ENCODE measurements around the gene AHDC1.

The AHDC1 gene

DNA sequence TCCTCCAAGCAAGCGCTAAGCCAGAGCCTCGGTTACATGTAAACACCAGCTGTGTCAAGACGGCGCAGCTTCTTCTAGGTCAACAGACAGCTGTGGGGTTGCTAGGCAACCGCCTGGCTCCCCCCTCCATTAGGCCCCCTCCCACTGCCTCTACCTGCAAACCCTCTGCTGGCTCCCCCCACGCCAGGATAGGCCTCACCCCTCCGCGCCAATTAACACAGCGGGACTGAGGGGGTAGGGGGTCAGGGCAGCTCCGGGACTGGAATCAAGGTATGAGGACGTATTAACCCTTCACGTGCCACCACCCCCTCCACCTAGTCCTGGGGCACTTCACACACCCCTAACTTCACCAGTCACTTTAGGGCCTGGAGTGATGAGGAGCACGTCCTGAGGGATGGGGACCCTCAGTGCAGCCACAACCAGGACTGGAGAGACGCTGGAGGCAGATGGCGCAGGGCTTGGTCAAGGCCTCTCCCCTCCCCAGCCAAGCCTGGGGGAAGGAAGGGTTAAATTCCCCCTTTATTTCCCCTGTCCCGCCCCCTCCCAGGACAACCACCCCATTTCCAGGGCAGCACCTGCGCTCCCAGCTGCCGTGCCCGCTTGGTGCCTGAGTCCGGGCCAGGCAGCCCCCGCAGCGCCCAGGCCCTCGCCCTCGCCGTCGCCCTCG lies 76.6 kb downstream of the AHDC1 start:
- DNase-seq (ENCODE audit: low read depth), result no peak

DNA sequence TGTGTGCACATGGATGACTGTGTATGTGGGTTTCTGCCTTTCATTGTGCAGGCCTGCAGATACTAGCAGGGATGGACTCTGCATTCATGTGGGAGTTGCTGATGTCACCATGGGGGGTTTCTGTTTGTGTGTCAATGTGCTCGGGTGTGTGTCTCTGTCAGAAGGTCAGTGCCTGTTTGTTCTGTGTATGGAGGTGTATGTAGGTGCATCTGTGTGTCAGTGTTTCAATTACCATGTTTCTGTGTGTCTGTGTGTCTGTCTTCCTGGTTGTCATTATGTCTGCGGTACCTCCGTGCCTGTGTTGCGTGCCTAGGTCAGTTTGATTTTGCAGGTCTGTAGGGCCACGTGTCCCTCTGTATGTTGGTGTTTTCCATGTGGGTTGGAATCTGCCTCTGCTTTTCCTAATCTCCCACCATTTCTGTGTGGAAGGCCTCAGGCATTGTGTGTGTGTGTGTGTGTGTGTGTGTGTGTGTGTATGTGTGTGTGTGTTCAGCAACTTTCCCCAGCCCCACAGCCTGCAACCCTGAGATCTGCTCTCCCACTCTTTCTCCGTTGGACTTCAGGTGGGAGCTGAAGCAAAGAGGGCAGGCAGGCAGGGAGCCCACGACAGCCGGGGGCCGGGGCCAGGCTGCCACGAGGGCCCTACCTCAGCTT lies 77.2 kb downstream of the AHDC1 start:
- DNase-seq (ENCODE audit: low read depth), result no peak

GRCh38 chr1:27525296-27526272 lies 78.4 kb downstream of the AHDC1 start:
- no peak for DNase-seq (ENCODE audit: low read depth)

- no peak for DNase-seq (ENCODE audit: low read depth)
Measured at GRCh38 chr1:27523337-27524020, 80.5 kb downstream of the AHDC1 start.

GRCh38 chr1:27522432-27523336 lies 81.3 kb downstream of the AHDC1 start:
- DNase-seq (ENCODE audit: low read depth), result peak; percentile 39

GRCh38 chr1:27521861-27522431 lies 82.0 kb downstream of the AHDC1 start:
- no peak for DNase-seq (ENCODE audit: low read depth)

DNA sequence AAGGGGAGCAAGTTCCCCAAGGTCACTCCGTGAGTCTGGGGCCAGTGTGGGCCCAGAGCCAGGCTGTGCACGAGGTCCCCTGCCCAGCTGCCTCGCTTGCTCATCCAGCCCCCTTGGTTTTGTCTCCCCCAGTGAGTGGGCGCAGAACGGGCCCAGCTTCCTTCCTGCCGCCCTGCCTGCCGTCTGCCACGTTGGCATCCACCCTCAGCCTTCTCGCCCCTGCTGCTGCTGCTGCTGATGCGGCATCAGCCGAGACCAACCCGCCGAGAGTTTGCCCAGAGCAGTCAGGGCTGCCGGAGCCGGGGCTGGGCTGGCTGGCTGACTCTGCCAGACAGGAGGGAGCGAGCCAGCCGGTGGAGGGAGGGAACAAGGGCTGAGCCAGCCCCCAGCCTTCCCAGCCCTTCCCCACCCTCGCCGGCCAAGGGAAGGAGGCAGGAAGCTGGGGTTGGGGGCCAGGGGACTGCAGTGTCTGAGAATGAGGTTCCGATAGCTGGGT lies 82.6 kb downstream of the AHDC1 start:
- peak; percentile 46 for DNase-seq (ENCODE audit: low read depth)

DNA sequence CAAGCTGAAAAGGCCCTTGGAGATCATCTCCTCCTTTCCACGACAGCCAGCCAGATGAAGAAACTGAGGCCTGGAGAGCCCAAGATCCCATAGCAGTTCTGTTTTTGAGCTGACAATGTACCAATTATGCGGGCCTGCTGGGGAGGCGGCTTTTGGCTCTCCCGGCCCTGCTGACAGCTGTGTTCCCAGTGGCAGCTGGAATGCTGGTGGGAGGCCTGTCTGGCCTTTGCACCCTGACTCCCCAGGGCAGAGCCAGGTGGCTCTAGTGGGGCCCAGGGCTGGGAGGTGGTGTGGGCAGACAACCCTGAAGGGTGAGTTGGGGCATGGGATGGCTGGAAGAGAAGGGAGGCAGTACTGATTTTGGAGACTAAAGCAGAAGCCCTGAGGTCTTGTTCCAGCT lies 83.3 kb downstream of the AHDC1 start:
- DNase-seq (ENCODE audit: low read depth), result no peak

- DNase-seq (ENCODE audit: low read depth), result no peak
Measured at GRCh38 chr1:27519331-27520258, 84.3 kb downstream of the AHDC1 start.

DNA sequence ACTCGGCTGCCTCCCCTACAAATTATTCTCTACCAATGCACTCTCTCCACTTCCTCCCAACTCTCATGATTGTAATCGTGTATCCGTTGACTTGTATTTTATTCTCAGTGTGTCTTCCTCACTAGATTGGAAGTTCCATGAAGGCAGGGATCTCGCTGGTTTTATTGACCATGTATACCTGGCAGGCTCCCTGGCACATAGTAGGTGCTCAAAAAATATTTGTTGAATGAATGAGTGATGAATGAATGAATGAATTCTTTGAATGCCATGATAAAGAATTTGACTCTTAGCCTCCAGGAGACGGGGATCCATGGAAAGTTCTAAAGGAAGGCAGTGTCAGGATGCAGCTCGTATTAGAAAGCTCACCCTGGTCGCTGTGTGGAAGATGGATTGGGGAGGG lies 85.1 kb downstream of the AHDC1 start:
- no peak for DNase-seq (ENCODE audit: low read depth)

- no peak for DNase-seq (ENCODE audit: low read depth)
Measured at GRCh38 chr1:27517907-27518718, 85.8 kb downstream of the AHDC1 start.

- DNase-seq (ENCODE audit: low read depth), result no peak
Measured at GRCh38 chr1:27517301-27517700, 86.6 kb downstream of the AHDC1 start.

DNA sequence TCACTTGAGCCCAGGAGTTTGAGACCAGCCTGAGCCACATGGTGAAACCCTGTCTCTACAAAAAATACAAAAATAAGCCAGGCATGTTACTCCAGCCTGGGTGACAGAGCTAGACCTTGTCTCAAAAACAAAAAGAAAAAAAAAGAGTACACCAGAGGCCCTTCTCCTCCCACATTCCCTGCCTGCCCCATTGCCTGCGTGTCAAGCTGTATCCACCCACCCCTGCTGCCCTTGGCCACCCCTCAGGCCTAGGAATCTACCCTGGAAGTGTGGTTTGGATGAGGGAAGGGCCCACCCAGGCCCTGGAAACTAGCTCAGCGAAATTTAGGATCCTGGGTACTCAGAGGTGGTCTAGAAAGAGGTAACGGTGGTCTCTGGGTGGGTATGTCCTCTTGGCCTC lies 88.3 kb downstream of the AHDC1 start:
- no peak for DNase-seq (ENCODE audit: low read depth)

GRCh38 chr1:27513958-27514357 lies 90.0 kb downstream of the AHDC1 start:
- DNase-seq (ENCODE audit: low read depth), result no peak

DNA sequence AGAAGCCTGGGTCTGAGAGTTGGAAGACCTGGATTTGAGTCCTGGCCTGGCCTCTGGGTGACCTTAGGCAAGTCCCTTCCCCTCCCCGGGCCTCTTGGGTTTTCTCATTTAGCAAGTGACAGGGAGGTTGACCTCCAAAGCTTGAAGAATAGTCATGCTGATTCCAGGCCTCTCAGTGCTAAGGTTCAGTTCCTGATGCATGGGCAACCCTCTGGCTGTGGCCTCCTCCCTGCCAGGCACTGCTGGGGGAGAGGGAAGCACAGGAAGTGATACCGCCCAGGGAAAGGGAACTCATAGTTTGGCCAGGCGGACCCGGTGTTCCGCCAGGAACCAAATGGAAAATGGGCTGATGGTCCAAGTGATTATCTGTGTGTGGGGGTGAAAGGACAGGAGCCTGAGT lies 90.4 kb downstream of the AHDC1 start:
- no peak for DNase-seq (ENCODE audit: low read depth)

DNA sequence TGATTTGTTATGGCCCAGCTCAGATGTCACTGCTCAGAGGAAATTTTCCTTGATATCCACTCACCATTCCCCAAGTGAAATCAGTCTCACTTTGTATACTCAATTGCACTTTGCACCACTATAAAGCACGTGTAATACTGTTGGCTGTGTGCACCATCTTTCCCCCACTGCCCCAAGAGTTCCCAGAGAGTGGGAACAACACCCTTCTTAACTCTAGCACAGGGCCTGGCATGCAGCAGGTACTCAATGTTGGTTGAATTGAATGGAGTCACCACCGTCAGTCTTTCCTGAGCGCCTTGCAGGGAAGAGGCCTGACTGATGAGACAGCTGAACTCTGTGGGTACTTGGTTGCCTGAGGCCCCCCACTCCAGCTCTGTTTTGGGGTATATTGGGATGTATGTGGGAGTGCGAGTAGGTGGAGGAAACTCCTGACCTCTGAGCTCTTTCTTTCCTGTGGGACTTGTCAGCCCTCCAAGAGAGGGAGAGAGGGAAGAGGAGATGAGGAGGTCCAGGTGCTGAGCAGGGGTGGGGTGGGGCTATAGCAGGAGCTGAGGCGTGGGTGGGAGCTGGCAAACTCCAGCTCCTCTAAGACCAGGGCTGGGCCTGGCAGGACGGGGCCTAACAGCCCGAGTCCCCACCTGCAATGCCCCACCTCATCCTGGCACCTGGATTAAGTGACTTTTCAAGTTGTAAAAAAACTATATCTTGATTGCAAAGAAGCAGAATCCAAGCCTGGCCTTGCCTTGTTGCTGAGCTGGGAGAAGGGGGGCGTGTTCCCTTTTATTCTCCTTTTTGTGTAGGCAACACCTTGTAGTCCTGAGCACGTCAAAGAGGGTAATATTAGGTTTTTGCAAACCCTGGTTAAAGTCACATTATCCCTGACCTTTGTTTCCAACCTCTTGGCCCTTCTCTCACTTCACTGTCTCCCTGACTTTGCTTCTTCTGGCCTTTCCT lies 94.5 kb downstream of the AHDC1 start:
- DNase-seq (ENCODE audit: low read depth), result no peak

DNA sequence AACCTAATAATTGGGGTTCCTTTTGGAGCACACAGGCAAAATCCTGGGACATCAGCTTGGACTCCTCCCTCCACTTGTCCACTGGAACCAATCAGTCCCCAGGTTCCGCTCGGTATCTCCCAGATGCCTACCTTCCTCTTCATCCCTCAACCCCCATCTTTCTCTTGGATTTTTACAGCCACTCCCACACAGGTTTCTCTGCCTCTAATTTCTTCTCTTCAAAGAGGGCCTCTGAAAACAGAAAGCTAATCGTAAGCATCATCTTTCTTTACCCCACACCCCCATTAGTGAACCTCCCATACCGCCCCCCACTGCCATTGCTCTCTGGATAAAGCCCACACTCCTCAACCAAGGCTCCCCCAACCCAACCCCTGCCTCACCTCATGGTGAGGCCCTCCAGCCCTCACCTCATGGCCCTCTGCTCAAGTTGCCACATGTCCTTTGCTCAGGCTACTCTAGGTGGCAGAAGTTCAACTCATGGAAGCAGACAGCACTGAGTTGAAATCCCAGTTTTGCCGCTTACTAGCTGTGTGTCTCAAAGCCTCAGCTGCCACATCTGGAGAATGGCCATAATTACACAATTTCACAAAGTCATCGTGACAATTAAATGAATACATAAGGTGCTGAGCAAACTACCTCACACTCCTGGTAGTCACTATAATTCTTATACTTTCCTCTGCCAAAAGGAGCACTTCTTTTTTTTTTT lies 95.8 kb downstream of the AHDC1 start:
- no peak for DNase-seq (ENCODE audit: low read depth)

Data from activated gamma-delta T cell treated with anti-CD3 and anti-CD28 coated beads, Interleukin-2, amount 50 U/mL, for 16 hours (primary cell).